Neuronal stem cell (in vitro differentiated cells): Measurements from ENCODE around the gene PGBD1.

Experiments
- DNase-seq: peaks from one replicate; pipeline ENCODE4 v3.0.0-alpha.2; 2013; ENCODE audit warnings: low spot score
- H2AFZ ChIP-seq: one replicate; pipeline ENCODE4 v1.6.1; 2013; ENCODE audit warnings: mild to moderate bottlenecking, low read length, inconsistent platforms
- H2AK5ac ChIP-seq: 2 replicates; pipeline ENCODE4 v1.6.1; 2013; ENCODE audit warnings: low read depth, mild to moderate bottlenecking, inconsistent platforms, low read length, moderate library complexity, mixed read lengths
- H2BK120ac ChIP-seq: 2 replicates; pipeline ENCODE4 v1.6.1; 2013; ENCODE audit warnings: low read depth, mild to moderate bottlenecking, inconsistent platforms, low read length, moderate library complexity, mixed read lengths
- H2BK12ac ChIP-seq: one replicate; pipeline ENCODE4 v1.6.1; 2013; ENCODE audit warnings: low read length, inconsistent platforms
- H2BK15ac ChIP-seq: 2 replicates; pipeline ENCODE4 v1.6.1; 2013; ENCODE audit warnings: mild to moderate bottlenecking, low read length, inconsistent platforms, mixed read lengths
- H2BK5ac ChIP-seq: one replicate; pipeline ENCODE4 v1.6.1; 2013; ENCODE audit warnings: inconsistent platforms, mild to moderate bottlenecking, low read length, moderate library complexity
- H3K14ac ChIP-seq: one replicate; pipeline ENCODE4 v1.6.1; 2013; ENCODE audit warnings: low read length, inconsistent platforms
- H3K18ac ChIP-seq: 2 replicates; pipeline ENCODE4 v1.6.1; 2013; ENCODE audit warnings: low read length, inconsistent platforms
- H3K23ac ChIP-seq: 2 replicates; pipeline ENCODE4 v1.6.1; 2013; ENCODE audit warnings: low read depth, mild to moderate bottlenecking, mixed read lengths, low read length, inconsistent platforms; ENCODE audit not compliant: poor library complexity
- H3K27ac ChIP-seq: replicated peaks from 3 replicates; pipeline ENCODE4 v1.5.1; 2013; ENCODE audit warnings: low read length, inconsistent platforms
- H3K27me3 ChIP-seq, 3 experiments: 2 replicates each; pipeline ENCODE4 v1.6.1; 2013; ENCODE audit warnings: low read length in 3 of 3, mild to moderate bottlenecking in 2 of 3, inconsistent platforms in 1 of 3, low read depth in 1 of 3, mixed read lengths in 1 of 3, moderate library complexity in 1 of 3; ENCODE audit not compliant: control insufficient read depth in 3 of 3, insufficient read depth in 3 of 3
- H3K36me3 ChIP-seq, 2 donors: replicated peaks in 1 of 2; 2 replicates each; pipeline ENCODE4 v1.6.1; 2013; ENCODE audit warnings: low read length in 2 of 2; ENCODE audit not compliant: control insufficient read depth in 2 of 2, insufficient read depth in 2 of 2
- H3K4ac ChIP-seq: 2 replicates; pipeline ENCODE4 v1.6.1; 2013; ENCODE audit warnings: inconsistent platforms, mild to moderate bottlenecking, low read length, moderate library complexity
- H3K4me1 ChIP-seq, 2 donors: 1 replicate in 1 of 2; 2 replicates in 1 of 2; pipeline ENCODE4 v1.6.1; 2013; ENCODE audit warnings: low read length in 2 of 2, low read depth in 1 of 2; ENCODE audit not compliant: control insufficient read depth in 2 of 2, insufficient read depth in 1 of 2
- H3K4me2 ChIP-seq: one replicate; pipeline ENCODE4 v1.6.1; 2013; ENCODE audit warnings: mild to moderate bottlenecking, low read length, inconsistent platforms; ENCODE audit not compliant: insufficient read depth, poor library complexity, severe bottlenecking
- H3K4me3 ChIP-seq, 2 donors: 2 replicates each; pipeline ENCODE4 v1.5.1; 2013; ENCODE audit warnings: low read length in 2 of 2, mild to moderate bottlenecking in 2 of 2, inconsistent platforms in 1 of 2, moderate library complexity in 1 of 2
- H3K79me1 ChIP-seq: one replicate; pipeline ENCODE4 v1.6.1; 2013; ENCODE audit warnings: low read depth, mild to moderate bottlenecking, inconsistent platforms, low read length, moderate library complexity
- H3K9ac ChIP-seq: one replicate; pipeline ENCODE4 v1.6.1; 2013; ENCODE audit warnings: mild to moderate bottlenecking, low read depth, low read length, inconsistent platforms; ENCODE audit not compliant: poor library complexity
- H3K9me3 ChIP-seq, 2 donors: replicated peaks in 1 of 2; 2 replicates each; pipeline versions ENCODE3 to v1.6.1; 2013; ENCODE audit warnings: low read length in 2 of 2, mild to moderate bottlenecking in 2 of 2, inconsistent platforms in 1 of 2, low read depth in 1 of 2, mixed read lengths in 1 of 2, moderate library complexity in 1 of 2; ENCODE audit not compliant: control insufficient read depth in 2 of 2, insufficient read depth in 1 of 2
- H4K8ac ChIP-seq: one replicate; pipeline ENCODE4 v1.6.1; 2013; ENCODE audit warnings: low read depth, mild to moderate bottlenecking, inconsistent platforms, low read length, moderate library complexity
- H4K91ac ChIP-seq: one replicate; pipeline ENCODE4 v1.6.1; 2013; ENCODE audit warnings: low read length, low read depth, mild to moderate bottlenecking, inconsistent platforms; ENCODE audit not compliant: poor library complexity
- WGBS, 2 donors: extraction: QIAGEN DNeasy Blood & Tissue Kit; methylation state at CpG; one replicate each; pipeline ENCODE4 v1.1.7; 2013; ENCODE audit warnings: missing lambda C conversion rate in 2 of 2, mixed read lengths in 1 of 2; ENCODE audit not compliant: insufficient read length in 2 of 2, insufficient replicate concordance in 1 of 2; ENCODE audit errors: extremely low coverage in 2 of 2; 5-methylcytosine and 5-hydroxymethylcytosine counted together

The PGBD1 gene

GRCh38 chr6:28335040-28335563, 53.7 kb downstream of the PGBD1 start:
- no peak for DNase-seq
- Histone ChIP-seq H3K9ac (no peak overlapping the region), H3K27ac (peak overlapping the region; percentile 97), H2BK12ac (no peak overlapping the region), H3K23ac (no peak overlapping the region), H3K79me1 (no peaks in the 10 kb centered on the region), H3K18ac (no peak overlapping the region), H2AK5ac (no peak overlapping the region), H2BK5ac (no peak overlapping the region), H2AFZ (peak overlapping the region; percentile 85), H3K4me1 (peaks cover 3 to 7% of the 10 kb centered on the region in 2 donors), H2BK120ac (no peak overlapping the region), H4K91ac (no peak overlapping the region), H3K4me3 (peak overlapping the region; percentile 64 to 66), H3K4me2 (peak overlapping the region; percentile 46), H3K14ac (no peak overlapping the region), H3K4ac (no peak overlapping the region), H3K36me3 (no peaks in the 10 kb centered on the region), H2BK15ac (no peak overlapping the region), H4K8ac (no peak overlapping the region), H3K9me3 (peaks cover 0 to 2% of the 10 kb centered on the region in 2 donors), H3K27me3 (no peaks in the 10 kb centered on the region)
- no CpG with 5 or more reads among the region's 12 CpGs for WGBS, 2 donors

GRCh38 chr6:28335564-28336283, 54.4 kb downstream of the PGBD1 start, which contains the start of gene ZSCAN31:
Gene ZSCAN31, minus strand, starts transcription at chr6:28336148. Its CDS starts 6,465 bp downstream, at chr6:28329683.
- H3K4me1 ChIP-seq: peaks cover 3 to 7% of the 10 kb centered on the region in 2 donors
- no peak within 1 kb of the TSS for H4K8ac ChIP-seq
- WGBS, 2 donors: no CpG with 5 or more reads among the region's 35 CpGs
- H3K27ac ChIP-seq: peak within 1 kb of the TSS; percentile 97
- no peaks in the 10 kb centered on the region for H3K36me3 ChIP-seq
- H3K9me3 ChIP-seq: peaks cover 0 to 2% of the 10 kb centered on the region in 2 donors
- H3K9ac ChIP-seq: peak within 1 kb of the TSS; percentile 84
- no peak within 1 kb of the TSS for H2BK120ac ChIP-seq
- H3K18ac ChIP-seq: peak within 1 kb of the TSS; percentile 90
- H4K91ac ChIP-seq: no peak within 1 kb of the TSS
- peak within 1 kb of the TSS; percentile 64 to 89 for H3K4me3 ChIP-seq
- no peak within 1 kb of the TSS for H3K14ac ChIP-seq
- DNase-seq: peak; percentile 90
- no peak within 1 kb of the TSS for H3K4ac ChIP-seq
- H3K79me1 ChIP-seq: no peaks in the 10 kb centered on the region
- peak within 1 kb of the TSS; percentile 85 for H2AFZ ChIP-seq
- H3K23ac ChIP-seq: peak within 1 kb of the TSS; percentile 81
- no peak within 1 kb of the TSS for H2BK15ac ChIP-seq
- H2BK5ac ChIP-seq: no peak within 1 kb of the TSS
- no peak within 1 kb of the TSS for H2BK12ac ChIP-seq
- no peak within 1 kb of the TSS for H2AK5ac ChIP-seq
- peak within 1 kb of the TSS; percentile 51 for H3K4me2 ChIP-seq
- no peaks in the 10 kb centered on the region for H3K27me3 ChIP-seq

- DNase-seq: no peak
- 100% methylated on average over 3 of the region's 24 CpGs; no CpG with 5 or more reads in 1 of the 2 donors for WGBS, 2 donors
Measured at GRCh38 chr6:28336284-28337120, 55.1 kb downstream of the PGBD1 start.

GRCh38 chr6:28337121-28337520, 55.7 kb downstream of the PGBD1 start:
- H4K8ac ChIP-seq: no peak overlapping the region
- H2BK12ac ChIP-seq: no peak overlapping the region
- peaks cover 3 to 7% of the 10 kb centered on the region in 2 donors for H3K4me1 ChIP-seq
- no peak overlapping the region for H2AK5ac ChIP-seq
- H3K27me3 ChIP-seq: no peaks in the 10 kb centered on the region
- H3K4ac ChIP-seq: no peak overlapping the region
- DNase-seq: no peak
- no peak overlapping the region for H3K14ac ChIP-seq
- peaks cover 0 to 2% of the 10 kb centered on the region in 2 donors for H3K9me3 ChIP-seq
- H3K27ac ChIP-seq: no peak overlapping the region
- H2BK15ac ChIP-seq: no peak overlapping the region
- no peaks in the 10 kb centered on the region for H3K79me1 ChIP-seq
- H4K91ac ChIP-seq: no peak overlapping the region
- H2BK5ac ChIP-seq: no peak overlapping the region
- no peak overlapping the region for H2BK120ac ChIP-seq
- H3K4me3 ChIP-seq: peak overlapping the region in 1 of 2 donors; percentile 64
- peak overlapping the region; percentile 85 for H2AFZ ChIP-seq
- H3K18ac ChIP-seq: no peak overlapping the region
- no peaks in the 10 kb centered on the region for H3K36me3 ChIP-seq
- no peak overlapping the region for H3K23ac ChIP-seq
- H3K9ac ChIP-seq: no peak overlapping the region
- peak overlapping the region; percentile 51 for H3K4me2 ChIP-seq

More at GRCh38 chr6:28336284-28337120, 55.1 kb downstream of the PGBD1 start:
- no peak overlapping the region for H3K14ac ChIP-seq
- H2AK5ac ChIP-seq: no peak overlapping the region
- H3K4me2 ChIP-seq: peak overlapping the region; percentile 51
- no peaks in the 10 kb centered on the region for H3K79me1 ChIP-seq
- no peak overlapping the region for H2BK12ac ChIP-seq
- H3K36me3 ChIP-seq: no peaks in the 10 kb centered on the region
- H3K18ac ChIP-seq: peak overlapping the region; percentile 90
- H3K27ac ChIP-seq: peak overlapping the region; percentile 97
- H4K8ac ChIP-seq: no peak overlapping the region
- H2AFZ ChIP-seq: peak overlapping the region; percentile 85
- no peak overlapping the region for H3K4ac ChIP-seq
- H2BK120ac ChIP-seq: no peak overlapping the region
- H3K23ac ChIP-seq: no peak overlapping the region
- H2BK15ac ChIP-seq: no peak overlapping the region
- no peak overlapping the region for H3K9ac ChIP-seq
- no peak overlapping the region for H2BK5ac ChIP-seq
- H3K27me3 ChIP-seq: no peaks in the 10 kb centered on the region
- peaks cover 0 to 2% of the 10 kb centered on the region in 2 donors for H3K9me3 ChIP-seq
- H3K4me1 ChIP-seq: peaks cover 3 to 7% of the 10 kb centered on the region in 2 donors
- H4K91ac ChIP-seq: no peak overlapping the region
- H3K4me3 ChIP-seq: peak overlapping the region; percentile 64 to 89
